A549 (cell line): Measurements from ENCODE around the gene PAK1IP1. TPM values are rescaled to one million over a fixed set of nuclear protein-coding genes. Genes with fewer than 3 reads are reported as not detected.

Experiments used
- ATAC-seq, 2 experiments: fragments of 200-7000 bp in 1 of 2; fragments of >200 bp in 1 of 2; cut with Nextera tagmentation in 1 of 2; cut with Tn5 transposase in 1 of 2; 3 replicates each; pipeline versions ENCODE4 v1.8.0 to v1.9.1; 2018 to 2020; ENCODE audit warnings: mild to moderate bottlenecking in 1 of 2, moderate library complexity in 1 of 2
- CTCF ChIA-PET: fragments of 300-600 bp; sonication (Branson Sonifier 250); formaldehyde crosslinking; extraction: SDS; loops from one replicate; lab custom pipeline; 2021; ENCODE audit warnings: antibody characterized with exemption, inconsistent platforms; lab: Yijun Ruan, JAX
- POLR2A ChIA-PET: fragments of 350-600 bp; formaldehyde crosslinking; extraction: SDS; loops from one replicate; lab custom pipeline; 2021; ENCODE audit warnings: antibody characterized with exemption, inconsistent platforms; lab: Yijun Ruan, JAX
- DNase-seq, 2 experiments: peaks; one replicate each; pipeline versions ENCODE4 v3.0.0 to v3.0.0-alpha.2; 2011 to 2016; ENCODE audit warnings: low read depth in 1 of 2, low spot score in 1 of 2
- FAIRE-seq: peaks from 2 replicates; lab custom pipeline; 2011; peaks lifted over from hg19 to GRCh38; lab: Jason Lieb, UNC
- H3K27ac ChIP-seq, 2 experiments: fragments of >200 bp; sonication (Bioruptor Twin); formaldehyde crosslinking; 3 replicates each; pipeline ENCODE4 v1.5.1; 2016 to 2017
- H3K4me1 ChIP-seq: fragments of >200 bp; sonication (Bioruptor Twin); formaldehyde crosslinking; 3 replicates; pipeline ENCODE4 v1.6.1; 2016
- H3K4me2 ChIP-seq: fragments of >200 bp; sonication (Bioruptor Twin); formaldehyde crosslinking; 3 replicates; pipeline ENCODE4 v1.6.1; 2016
- H3K4me3 ChIP-seq: fragments of >200 bp; sonication (Bioruptor Twin); formaldehyde crosslinking; 3 replicates; pipeline ENCODE4 v1.5.1; 2016
- H3K9me3 ChIP-seq: fragments of >200 bp; sonication (Bioruptor Twin); formaldehyde crosslinking; 3 replicates; pipeline ENCODE4 v1.6.1; 2016
- BHLHE40 ChIP-seq: IDR thresholded peaks from 2 replicates; pipeline ENCODE4 v1.6.1; 2012; ENCODE audit warnings: low read depth, low read length, inconsistent platforms
- CBX2 ChIP-seq: fragments of 200-600 bp; sonication (generic); IDR thresholded peaks from 2 replicates; pipeline ENCODE4 v1.6.1; 2016; ENCODE audit warnings: low read depth, mild to moderate bottlenecking, borderline replicate concordance
- CEBPB ChIP-seq, 2 experiments: fragments of >200 bp in 1 of 2; sonication (Bioruptor Twin) in 1 of 2; formaldehyde crosslinking in 1 of 2; IDR thresholded peaks; 2 replicates each; pipeline ENCODE4 v1.6.1; 2012 to 2016
- EHF ChIP-seq: fragments of 250-450 bp; sonication (Bioruptor Pico); IDR thresholded peaks from 2 replicates; pipeline ENCODE4 v1.5.0; 2020; ENCODE audit warnings: mild to moderate bottlenecking
- FOSB ChIP-seq: fragments of 250-450 bp; sonication (Bioruptor Pico); IDR thresholded peaks from 2 replicates; pipeline ENCODE4 v1.5.0; 2020; ENCODE audit warnings: mild to moderate bottlenecking, moderate library complexity
- FOXS1 ChIP-seq: fragments of 250-450 bp; sonication (Bioruptor Pico); IDR thresholded peaks from 2 replicates; pipeline ENCODE4 v1.5.0; 2020; ENCODE audit warnings: mild to moderate bottlenecking, moderate library complexity
- HOXB5 ChIP-seq: fragments of 250-450 bp; sonication (Bioruptor Pico); IDR thresholded peaks from 2 replicates; pipeline ENCODE4 v1.5.0; 2020; ENCODE audit warnings: mild to moderate bottlenecking, moderate library complexity
- JUN ChIP-seq, 2 experiments: fragments of >200 bp; sonication (Bioruptor Twin); formaldehyde crosslinking; IDR thresholded peaks; 2 replicates in 1 of 2; 3 replicates in 1 of 2; pipeline ENCODE4 v1.6.1; 2016 to 2017
- KDM1A ChIP-seq: fragments of 200-600 bp; sonication (generic); IDR thresholded peaks from 2 replicates; pipeline ENCODE4 v1.6.1; 2016; ENCODE audit warnings: low read depth, mild to moderate bottlenecking
- MAFK ChIP-seq: fragments of 450-650 bp; IDR thresholded peaks from 2 replicates; pipeline ENCODE4 v1.6.1; 2014; ENCODE audit not compliant: partially characterized antibody
- MYC ChIP-seq: IDR thresholded peaks from 2 replicates; pipeline ENCODE4 v1.6.1; 2012; ENCODE audit warnings: mild to moderate bottlenecking, inconsistent platforms, low read length, improper control_type of control experiment, borderline replicate concordance
- NFE2L2 ChIP-seq: fragments of 150-350 bp; conservative IDR thresholded peaks from 2 replicates; pipeline ENCODE4 v1.6.1; 2014; ENCODE audit warnings: low read length
- NPAS2 ChIP-seq: fragments of 250-450 bp; sonication (Bioruptor Pico); IDR thresholded peaks from 2 replicates; pipeline ENCODE4 v1.8.0; 2022; ENCODE audit warnings: mild to moderate bottlenecking, moderate library complexity, borderline replicate concordance
- POLR2AphosphoS2 ChIP-seq: conservative IDR thresholded peaks from 2 replicates; pipeline ENCODE4 v1.6.1; 2012; ENCODE audit warnings: low read length, improper control_type of control experiment, inconsistent platforms
- RAD21 ChIP-seq, 2 experiments: fragments of >200 bp in 1 of 2; sonication (Bioruptor Twin) in 1 of 2; formaldehyde crosslinking in 1 of 2; IDR thresholded peaks in 1 of 2; conservative IDR thresholded peaks in 1 of 2; 2 replicates in 1 of 2; 3 replicates in 1 of 2; pipeline ENCODE4 v1.6.1; 2012 to 2018; ENCODE audit warnings: inconsistent platforms in 1 of 2
- RFX5 ChIP-seq: fragments of 450-650 bp; IDR thresholded peaks from 2 replicates; pipeline ENCODE4 v1.7.1; 2014; ENCODE audit warnings: antibody characterized with exemption, mild to moderate bottlenecking, moderate library complexity
- RNF2 ChIP-seq: fragments of 200-600 bp; sonication (generic); IDR thresholded peaks from 2 replicates; pipeline ENCODE4 v1.6.1; 2016; ENCODE audit warnings: low read depth, mild to moderate bottlenecking, antibody characterized with exemption, moderate library complexity, borderline replicate concordance
- TFCP2L1 ChIP-seq: fragments of 250-450 bp; sonication (Bioruptor Pico); IDR thresholded peaks from 2 replicates; pipeline ENCODE4 v1.5.0; 2021; ENCODE audit warnings: mild to moderate bottlenecking
- TP53 ChIP-seq: fragments of 250-450 bp; sonication (Bioruptor Pico); IDR thresholded peaks from 2 replicates; pipeline ENCODE4 v1.5.0; 2021; ENCODE audit warnings: mild to moderate bottlenecking, moderate library complexity
- ZC3H11A ChIP-seq: fragments of 450-650 bp; IDR thresholded peaks from 2 replicates; pipeline ENCODE4 v1.6.1; 2014; ENCODE audit warnings: antibody characterized with exemption, mild to moderate bottlenecking
- ZFP36 ChIP-seq: fragments of 450-650 bp; IDR thresholded peaks from 2 replicates; pipeline ENCODE4 v1.6.1; 2014; ENCODE audit warnings: borderline replicate concordance; ENCODE audit not compliant: partially characterized antibody
- ZSCAN20 ChIP-seq: fragments of 250-450 bp; sonication (Bioruptor Pico); IDR thresholded peaks from 2 replicates; pipeline ENCODE4 v1.8.0; 2022; ENCODE audit warnings: mild to moderate bottlenecking, moderate library complexity
- WGBS: methylation state at CpG from one replicate; pipeline ENCODE4 v1.1.6; 2017; ENCODE audit errors: missing lambda C conversion rate; 5-methylcytosine and 5-hydroxymethylcytosine counted together
- polyA plus RNA-seq, 4 experiments: library from polyadenylated mRNA; depleted of rRNA in 3 of 4; stranded (reverse); fragments of >200 nt; fragmentation: RNase III in 1 of 4; extraction: RNeasy Plus Mini Kit Qiagen cat#74134 plus additional on column Dnase treatment in 1 of 4; gene quantifications; 2 replicates in 3 of 4; 3 replicates in 1 of 4; pipeline ENCODE4 v1.2.3, GENCODE V29; 2011 to 2017
- TF ChIP-seq, protein P1 (sequence below): fragments of 250-450 bp; sonication (Bioruptor Pico); IDR thresholded peaks from 2 replicates; pipeline ENCODE4 v1.5.0; 2020; ENCODE audit warnings: low read depth, mild to moderate bottlenecking, moderate library complexity
- TF ChIP-seq, protein P2 (sequence below): fragments of 450-650 bp; IDR thresholded peaks from 2 replicates; pipeline ENCODE4 v1.6.1; 2014; ENCODE audit warnings: antibody characterized with exemption
- TF ChIP-seq, protein P3 (sequence below): fragments of >200 bp; sonication (Bioruptor Twin); formaldehyde crosslinking; IDR thresholded peaks from 3 replicates; pipeline ENCODE4 v1.6.1; 2016
- TF ChIP-seq, protein P4 (sequence below): IDR thresholded peaks from 2 replicates; pipeline ENCODE4 v1.6.1; 2012
- TF ChIP-seq, protein P5 (sequence below): fragments of 200-600 bp; sonication (generic); IDR thresholded peaks from 2 replicates; pipeline ENCODE4 v1.6.1; 2016; ENCODE audit warnings: antibody characterized with exemption, mild to moderate bottlenecking, moderate library complexity
- TF ChIP-seq, protein P6 (sequence below): fragments of >200 bp; sonication (Bioruptor Twin); formaldehyde crosslinking; IDR thresholded peaks from 3 replicates; pipeline ENCODE4 v1.5.1; 2016
- TF ChIP-seq, protein P7 (sequence below): IDR thresholded peaks from 2 replicates; pipeline ENCODE4 v1.6.1; 2012; ENCODE audit warnings: low read depth, borderline replicate concordance
- TF ChIP-seq, protein P8 (sequence below): fragments of >200 bp; sonication (Bioruptor Twin); formaldehyde crosslinking; IDR thresholded peaks from 2 replicates; pipeline ENCODE4 v1.6.1; 2016

PAK1IP1 gene
- polyA plus RNA-seq, 2 of the 4 experiments (the other 2 are of a cell fraction), result 23.5 to 33.4 TPM

DNA sequence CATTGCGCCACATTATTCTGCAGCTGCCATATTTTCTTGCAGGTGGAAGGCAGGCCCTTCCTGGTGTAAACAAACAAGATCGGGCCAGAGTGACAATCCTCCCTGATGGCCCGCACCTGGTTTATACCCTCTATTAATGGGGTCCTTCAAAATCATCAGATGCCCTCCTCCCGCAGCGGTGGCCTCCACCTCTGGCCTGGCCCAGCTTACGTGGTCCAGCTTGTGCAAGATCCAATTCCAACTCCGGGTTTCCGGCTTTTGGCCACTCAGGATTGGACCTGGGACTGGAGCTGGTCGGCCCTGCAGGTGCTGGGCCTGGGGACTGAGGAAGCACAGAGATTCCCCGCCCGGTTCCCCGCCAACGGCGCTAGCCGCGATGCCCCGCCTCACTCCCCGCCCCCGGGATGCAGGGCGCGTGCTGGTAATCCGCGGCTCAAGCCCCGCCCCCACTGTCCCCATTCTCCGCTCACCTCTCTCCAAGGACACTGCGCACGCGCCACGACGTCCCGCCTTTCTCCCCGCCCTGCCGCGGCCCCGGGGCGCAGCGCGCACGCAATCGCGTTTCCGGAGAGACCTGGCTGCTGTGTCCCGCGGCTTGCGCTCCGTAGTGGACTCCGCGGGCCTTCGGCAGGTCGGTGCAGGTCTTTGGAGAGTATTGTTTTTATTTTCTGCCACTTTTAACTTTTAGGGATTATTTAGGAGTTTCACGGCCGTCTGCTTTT, 52.6 kb downstream of the PAK1IP1 start, which contains the start of gene TMEM14B:
TMEM14B (plus strand) TSS at position 555 of the 722 bp plus-strand sequence. CDS start 1,441 bp downstream, outside the sequence.
- 3% methylated on average over 25 of the region's 52 CpGs for WGBS
- DNase-seq (peak; percentile 81 to 94), FAIRE-seq (no peak), ATAC-seq (peak; percentile 95 to 98)
- H3K4me1 ChIP-seq, result peaks cover 20% of the 10 kb centered on the region
- CTCF ChIA-PET, result interaction anchor here (1.0 to 2.2 kb wide), 7 partner anchors 11 to 269 kb away, joined by 3 to 18 read pairs (median 4); no protein-coding TSS in a partner anchor
- peak within 1 kb of the TSS; percentile 85 for H3K4me2 ChIP-seq
- POLR2A ChIA-PET, result interaction anchor here (0.9 to 2.5 kb wide), 4 partner anchors 12 to 53 kb away, joined by 3 to 11 read pairs (median 5); partner anchors contain the start of genes C6orf52, PAK1IP1 and TMEM14C
- H3K27ac ChIP-seq, result peak within 1 kb of the TSS; percentile 90 to 96
- no peaks in the 10 kb centered on the region for H3K9me3 ChIP-seq
- H3K4me3 ChIP-seq, result peak within 1 kb of the TSS; percentile 95
- TF ChIP-seq POLR2AphosphoS2 (no peak), BHLHE40 (no peak), EHF (CRISPR knock-in tag) (no peak), HOXB5 (CRISPR knock-in tag) (no peak), CEBPB (IDR thresholded peaks at IDR 0.05) (no peak), MAFK (no peak), NPAS2 (CRISPR knock-in tag) (no peak), MYC (peak; percentile 42; the same call in 1 of the 2 replicates), FOSB (CRISPR knock-in tag) (no peak), TFCP2L1 (no peak), NFE2L2 (no peak), ZC3H11A (no peak), CBX2 (no peak), RAD21 (conservative IDR thresholded peaks at IDR 0.05 in 1 of 2, IDR thresholded peaks at IDR 0.05 in 1 of 2) (peak in 1 of 2 experiments; percentile 24; a peak in 1 of 5 replicates), ZSCAN20 (no peak), RFX5 (no peak), JUN (IDR thresholded peaks at IDR 0.05) (peak; percentile 60 to 67; a peak in 3 of 5 replicates), RNF2 (no peak), FOXS1 (no peak), KDM1A (no peak), TP53 (CRISPR knock-in tag) (no peak), ZFP36 (no peak)
- TF ChIP-seq, protein P1, sequence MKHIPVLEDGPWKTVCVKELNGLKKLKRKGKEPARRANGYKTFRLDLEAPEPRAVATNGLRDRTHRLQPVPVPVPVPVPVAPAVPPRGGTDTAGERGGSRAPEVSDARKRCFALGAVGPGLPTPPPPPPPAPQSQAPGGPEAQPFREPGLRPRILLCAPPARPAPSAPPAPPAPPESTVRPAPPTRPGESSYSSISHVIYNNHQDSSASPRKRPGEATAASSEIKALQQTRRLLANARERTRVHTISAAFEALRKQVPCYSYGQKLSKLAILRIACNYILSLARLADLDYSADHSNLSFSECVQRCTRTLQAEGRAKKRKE (CRISPR knock-in tag), result no peak
- TF ChIP-seq, protein P2, sequence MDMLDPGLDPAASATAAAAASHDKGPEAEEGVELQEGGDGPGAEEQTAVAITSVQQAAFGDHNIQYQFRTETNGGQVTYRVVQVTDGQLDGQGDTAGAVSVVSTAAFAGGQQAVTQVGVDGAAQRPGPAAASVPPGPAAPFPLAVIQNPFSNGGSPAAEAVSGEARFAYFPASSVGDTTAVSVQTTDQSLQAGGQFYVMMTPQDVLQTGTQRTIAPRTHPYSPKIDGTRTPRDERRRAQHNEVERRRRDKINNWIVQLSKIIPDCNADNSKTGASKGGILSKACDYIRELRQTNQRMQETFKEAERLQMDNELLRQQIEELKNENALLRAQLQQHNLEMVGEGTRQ, result no peak
- TF ChIP-seq, protein P3, sequence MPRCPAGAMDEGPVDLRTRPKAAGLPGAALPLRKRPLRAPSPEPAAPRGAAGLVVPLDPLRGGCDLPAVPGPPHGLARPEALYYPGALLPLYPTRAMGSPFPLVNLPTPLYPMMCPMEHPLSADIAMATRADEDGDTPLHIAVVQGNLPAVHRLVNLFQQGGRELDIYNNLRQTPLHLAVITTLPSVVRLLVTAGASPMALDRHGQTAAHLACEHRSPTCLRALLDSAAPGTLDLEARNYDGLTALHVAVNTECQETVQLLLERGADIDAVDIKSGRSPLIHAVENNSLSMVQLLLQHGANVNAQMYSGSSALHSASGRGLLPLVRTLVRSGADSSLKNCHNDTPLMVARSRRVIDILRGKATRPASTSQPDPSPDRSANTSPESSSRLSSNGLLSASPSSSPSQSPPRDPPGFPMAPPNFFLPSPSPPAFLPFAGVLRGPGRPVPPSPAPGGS, result 0 out of 3 replicates have a peak, but pooled peaks have one; percentile 37
- TF ChIP-seq, protein P4, sequence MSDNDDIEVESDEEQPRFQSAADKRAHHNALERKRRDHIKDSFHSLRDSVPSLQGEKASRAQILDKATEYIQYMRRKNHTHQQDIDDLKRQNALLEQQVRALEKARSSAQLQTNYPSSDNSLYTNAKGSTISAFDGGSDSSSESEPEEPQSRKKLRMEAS, result peak; percentile 84
- TF ChIP-seq, protein P5, sequence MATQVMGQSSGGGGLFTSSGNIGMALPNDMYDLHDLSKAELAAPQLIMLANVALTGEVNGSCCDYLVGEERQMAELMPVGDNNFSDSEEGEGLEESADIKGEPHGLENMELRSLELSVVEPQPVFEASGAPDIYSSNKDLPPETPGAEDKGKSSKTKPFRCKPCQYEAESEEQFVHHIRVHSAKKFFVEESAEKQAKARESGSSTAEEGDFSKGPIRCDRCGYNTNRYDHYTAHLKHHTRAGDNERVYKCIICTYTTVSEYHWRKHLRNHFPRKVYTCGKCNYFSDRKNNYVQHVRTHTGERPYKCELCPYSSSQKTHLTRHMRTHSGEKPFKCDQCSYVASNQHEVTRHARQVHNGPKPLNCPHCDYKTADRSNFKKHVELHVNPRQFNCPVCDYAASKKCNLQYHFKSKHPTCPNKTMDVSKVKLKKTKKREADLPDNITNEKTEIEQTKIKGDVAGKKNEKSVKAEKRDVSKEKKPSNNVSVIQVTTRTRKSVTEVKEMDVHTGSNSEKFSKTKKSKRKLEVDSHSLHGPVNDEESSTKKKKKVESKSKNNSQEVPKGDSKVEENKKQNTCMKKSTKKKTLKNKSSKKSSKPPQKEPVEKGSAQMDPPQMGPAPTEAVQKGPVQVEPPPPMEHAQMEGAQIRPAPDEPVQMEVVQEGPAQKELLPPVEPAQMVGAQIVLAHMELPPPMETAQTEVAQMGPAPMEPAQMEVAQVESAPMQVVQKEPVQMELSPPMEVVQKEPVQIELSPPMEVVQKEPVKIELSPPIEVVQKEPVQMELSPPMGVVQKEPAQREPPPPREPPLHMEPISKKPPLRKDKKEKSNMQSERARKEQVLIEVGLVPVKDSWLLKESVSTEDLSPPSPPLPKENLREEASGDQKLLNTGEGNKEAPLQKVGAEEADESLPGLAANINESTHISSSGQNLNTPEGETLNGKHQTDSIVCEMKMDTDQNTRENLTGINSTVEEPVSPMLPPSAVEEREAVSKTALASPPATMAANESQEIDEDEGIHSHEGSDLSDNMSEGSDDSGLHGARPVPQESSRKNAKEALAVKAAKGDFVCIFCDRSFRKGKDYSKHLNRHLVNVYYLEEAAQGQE, result no peak
- TF ChIP-seq, protein P6, sequence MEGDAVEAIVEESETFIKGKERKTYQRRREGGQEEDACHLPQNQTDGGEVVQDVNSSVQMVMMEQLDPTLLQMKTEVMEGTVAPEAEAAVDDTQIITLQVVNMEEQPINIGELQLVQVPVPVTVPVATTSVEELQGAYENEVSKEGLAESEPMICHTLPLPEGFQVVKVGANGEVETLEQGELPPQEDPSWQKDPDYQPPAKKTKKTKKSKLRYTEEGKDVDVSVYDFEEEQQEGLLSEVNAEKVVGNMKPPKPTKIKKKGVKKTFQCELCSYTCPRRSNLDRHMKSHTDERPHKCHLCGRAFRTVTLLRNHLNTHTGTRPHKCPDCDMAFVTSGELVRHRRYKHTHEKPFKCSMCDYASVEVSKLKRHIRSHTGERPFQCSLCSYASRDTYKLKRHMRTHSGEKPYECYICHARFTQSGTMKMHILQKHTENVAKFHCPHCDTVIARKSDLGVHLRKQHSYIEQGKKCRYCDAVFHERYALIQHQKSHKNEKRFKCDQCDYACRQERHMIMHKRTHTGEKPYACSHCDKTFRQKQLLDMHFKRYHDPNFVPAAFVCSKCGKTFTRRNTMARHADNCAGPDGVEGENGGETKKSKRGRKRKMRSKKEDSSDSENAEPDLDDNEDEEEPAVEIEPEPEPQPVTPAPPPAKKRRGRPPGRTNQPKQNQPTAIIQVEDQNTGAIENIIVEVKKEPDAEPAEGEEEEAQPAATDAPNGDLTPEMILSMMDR, result no peak
- TF ChIP-seq, protein P7, sequence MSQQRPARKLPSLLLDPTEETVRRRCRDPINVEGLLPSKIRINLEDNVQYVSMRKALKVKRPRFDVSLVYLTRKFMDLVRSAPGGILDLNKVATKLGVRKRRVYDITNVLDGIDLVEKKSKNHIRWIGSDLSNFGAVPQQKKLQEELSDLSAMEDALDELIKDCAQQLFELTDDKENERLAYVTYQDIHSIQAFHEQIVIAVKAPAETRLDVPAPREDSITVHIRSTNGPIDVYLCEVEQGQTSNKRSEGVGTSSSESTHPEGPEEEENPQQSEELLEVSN, result peak; percentile 53; the same call in 1 of the 2 replicates
- TF ChIP-seq, protein P8, sequence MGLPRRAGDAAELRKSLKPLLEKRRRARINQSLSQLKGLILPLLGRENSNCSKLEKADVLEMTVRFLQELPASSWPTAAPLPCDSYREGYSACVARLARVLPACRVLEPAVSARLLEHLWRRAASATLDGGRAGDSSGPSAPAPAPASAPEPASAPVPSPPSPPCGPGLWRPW, result no peak
